NCI-H1048 (cell line): ENCODE results near the gene DOCK4.

Experiments
- DNase-seq: peaks from one replicate; lab custom pipeline; 2025; lab: John Stamatoyannopoulos, UW

The DOCK4 gene

DNA sequence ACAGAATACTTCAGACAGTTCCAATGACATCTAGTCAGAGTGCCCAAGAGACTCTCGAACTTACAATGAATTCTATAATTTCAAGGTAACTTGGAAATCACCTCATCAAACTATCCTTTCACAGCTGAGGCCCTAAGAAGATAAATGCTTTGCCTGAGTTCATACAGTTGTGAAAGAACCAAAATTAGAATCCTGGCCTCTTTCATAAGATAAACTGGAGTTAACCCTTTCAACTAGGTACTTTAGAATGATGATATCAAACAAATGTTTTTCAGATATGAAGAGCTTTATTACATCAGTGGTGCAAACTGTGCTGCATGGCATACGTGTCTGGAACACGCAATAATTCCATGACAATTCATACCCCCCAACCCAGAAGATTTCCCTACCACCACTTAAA lies 17.9 kb downstream of the DOCK4 start:
- no peak for DNase-seq

DNA sequence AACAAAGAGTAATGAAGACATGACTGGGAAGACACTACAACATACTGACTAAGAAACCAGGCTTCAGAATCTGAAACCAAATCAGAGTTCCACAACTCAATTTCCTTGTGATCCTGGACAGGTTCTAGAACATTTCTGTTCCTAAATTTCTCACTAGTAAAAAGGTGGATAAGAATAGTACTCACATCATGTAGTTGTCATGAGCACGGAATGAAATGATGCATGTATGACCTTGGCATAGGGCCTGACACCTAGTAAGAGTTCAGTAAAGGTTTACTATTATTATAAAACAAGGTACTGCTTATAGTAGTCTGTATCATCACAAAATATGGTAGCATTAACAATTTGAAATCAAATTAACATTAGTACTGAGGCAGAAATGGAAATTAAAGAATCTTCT lies 19.9 kb downstream of the DOCK4 start:
- no peak for DNase-seq

DNA sequence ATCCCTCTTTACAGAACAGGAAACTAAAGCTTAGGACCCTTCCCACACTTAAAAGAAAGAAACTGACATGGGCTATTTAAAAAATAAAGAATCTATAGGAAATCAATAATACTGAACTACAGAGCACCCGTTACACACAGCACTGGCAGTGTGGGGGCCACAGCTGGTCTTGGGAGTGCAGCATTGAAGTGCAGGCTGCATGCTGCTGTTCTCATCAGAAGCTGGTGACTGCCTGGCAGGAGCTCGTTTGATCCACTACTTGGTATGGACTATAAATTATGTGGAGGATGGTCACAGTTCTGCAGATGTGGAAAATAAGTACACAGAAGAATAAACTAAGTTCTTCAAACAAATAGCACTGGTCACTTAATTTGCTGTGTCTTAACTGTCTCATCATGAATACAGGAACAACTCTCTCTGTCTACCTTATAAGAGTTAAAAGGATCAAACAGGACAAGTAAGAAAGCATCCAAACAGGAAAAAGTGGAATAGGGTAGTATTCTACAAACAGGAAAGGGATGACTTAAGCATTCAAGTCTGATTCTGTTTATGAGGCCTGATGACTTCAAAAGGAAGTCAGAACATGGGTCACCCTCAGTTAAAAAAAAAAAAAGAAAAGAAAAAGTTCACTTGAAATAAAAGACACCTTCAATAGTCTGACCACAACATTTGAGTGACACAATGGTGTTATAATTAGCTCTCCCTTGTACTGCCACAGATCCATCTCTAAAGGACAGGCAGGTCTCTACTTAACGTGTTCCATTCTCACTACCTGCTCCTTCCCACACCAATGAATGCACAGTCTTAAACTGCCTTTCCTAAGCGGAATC lies 21.0 kb downstream of the DOCK4 start:
- no peak for DNase-seq

DNA sequence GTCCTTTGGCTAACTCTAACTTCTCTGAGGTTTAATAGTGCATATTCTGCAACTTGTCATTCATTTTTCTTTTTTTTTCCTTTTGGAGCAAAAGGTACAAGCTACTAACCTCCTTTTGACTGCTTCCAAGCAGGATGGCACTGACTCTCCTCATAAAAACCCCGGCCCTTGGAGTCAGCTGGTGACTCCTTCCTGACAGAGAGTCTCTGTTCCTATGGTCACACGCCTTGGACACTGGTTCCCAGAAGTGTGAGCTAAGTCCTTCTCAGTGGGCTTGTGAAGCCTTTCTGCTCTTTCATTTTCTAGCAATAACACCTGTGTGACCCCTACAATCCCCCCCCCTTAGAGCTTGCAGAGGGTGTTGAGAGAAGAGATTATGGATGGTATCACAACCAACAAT lies 21.7 kb downstream of the DOCK4 start:
- DNase-seq, result no peak

DNA sequence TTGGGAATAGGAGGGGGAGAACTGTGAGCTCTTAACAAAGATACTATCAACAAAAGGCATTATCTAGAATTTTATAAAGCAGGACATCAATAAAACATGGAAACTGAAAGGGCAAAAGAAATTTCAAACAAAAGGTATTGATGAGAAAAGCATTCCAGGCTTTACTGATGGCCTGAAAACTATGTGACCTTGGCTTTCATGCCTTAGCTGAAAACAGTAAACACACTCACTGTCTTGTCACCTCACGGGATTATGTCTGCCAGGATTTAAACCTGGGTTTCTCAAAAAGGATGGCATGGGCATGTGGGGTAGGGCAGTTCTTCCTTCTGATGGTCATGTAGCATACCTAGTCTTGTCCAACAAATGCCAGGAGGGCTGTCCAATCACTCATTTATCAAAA lies 22.9 kb downstream of the DOCK4 start:
- DNase-seq, result no peak

DNA sequence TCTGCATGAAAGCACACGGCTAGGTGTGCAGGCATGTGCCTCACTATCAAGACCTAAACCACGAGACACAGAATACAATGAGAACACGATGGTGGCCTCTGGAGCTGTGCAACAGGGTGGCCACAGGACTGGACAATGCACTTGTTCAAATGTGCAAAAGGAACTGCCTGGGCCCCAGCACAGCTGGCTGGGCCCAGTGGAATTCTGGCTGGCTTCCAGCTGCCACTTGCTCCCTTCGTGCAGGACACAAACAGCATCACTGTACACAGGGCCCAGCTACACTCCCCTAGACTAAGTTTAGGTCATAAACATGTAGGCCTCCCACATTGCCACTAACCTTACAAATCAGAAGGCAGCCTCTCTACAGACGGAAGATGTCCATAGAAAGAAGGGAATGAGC lies 23.4 kb downstream of the DOCK4 start:
- DNase-seq, result no peak

DNA sequence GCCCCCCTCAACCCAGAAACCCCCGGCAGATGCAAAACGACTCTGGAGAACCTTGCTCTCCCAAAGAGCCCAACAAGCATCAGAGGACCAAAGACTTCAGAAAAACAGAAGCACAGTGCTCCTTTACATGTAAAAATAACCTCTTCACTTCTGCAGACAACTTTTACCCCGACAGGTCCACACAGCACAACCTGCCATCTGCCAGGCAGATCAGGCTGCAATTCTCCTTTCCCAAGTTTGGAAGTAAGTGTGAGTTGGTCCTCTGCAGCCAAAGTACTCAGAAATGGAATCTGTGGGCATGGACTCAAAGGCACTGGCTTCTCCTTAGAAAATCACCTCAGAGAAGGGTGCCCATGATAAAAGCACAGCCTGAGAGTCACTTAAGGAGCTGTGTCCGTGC lies 26.0 kb downstream of the DOCK4 start:
- no peak for DNase-seq

DNA sequence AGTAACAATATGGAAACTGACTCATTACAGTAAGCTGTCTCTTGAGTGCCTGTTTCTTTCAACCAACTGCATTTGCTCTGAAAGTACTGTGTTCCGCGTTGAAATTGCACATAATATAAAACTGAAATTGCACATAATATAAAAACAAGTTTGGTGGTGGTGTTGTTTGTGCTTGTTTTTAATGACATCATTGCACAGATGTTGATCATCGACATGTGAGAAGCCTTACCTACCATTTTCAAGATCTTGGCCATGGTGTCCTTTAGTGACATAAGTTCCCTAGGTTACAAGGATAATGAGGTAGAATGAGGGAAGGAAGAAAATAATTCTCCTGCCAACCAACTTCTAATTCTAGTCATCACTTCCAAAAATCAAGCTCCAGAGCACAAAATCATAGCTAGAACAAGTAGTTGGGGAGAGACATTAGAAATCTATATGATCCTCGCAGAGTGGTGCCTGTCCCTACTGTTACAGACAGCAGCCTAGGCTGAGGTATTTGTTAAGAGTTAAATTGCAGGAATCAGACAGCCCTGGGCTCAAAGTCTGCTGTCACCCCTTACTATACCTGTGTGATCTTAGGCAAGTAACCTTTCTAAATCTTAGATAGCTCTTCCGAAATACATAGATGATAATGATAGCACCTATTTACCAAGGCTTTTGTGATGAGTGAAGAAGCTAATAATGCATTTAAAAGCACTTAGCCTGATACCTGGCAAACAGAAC lies 29.3 kb downstream of the DOCK4 start:
- DNase-seq, result no peak

DNA sequence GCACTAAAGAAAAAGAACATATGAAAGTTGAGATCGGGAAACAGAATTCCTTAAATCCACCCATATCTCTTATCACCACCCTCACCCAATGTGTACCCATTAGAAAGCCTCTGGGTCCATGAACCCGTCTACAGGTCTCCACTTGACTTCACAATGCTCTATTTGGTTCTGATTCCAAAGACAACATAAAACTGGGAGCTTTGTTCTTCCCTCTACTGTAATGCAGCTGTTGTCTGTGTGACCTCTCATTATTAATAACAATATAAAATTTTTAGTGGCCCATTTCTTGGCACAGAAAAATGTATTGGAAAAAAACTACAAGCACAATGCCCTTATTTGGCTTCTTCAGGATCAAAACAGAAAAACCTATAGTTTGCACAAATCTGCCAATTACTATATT lies 30.0 kb downstream of the DOCK4 start:
- DNase-seq, result no peak

DNA sequence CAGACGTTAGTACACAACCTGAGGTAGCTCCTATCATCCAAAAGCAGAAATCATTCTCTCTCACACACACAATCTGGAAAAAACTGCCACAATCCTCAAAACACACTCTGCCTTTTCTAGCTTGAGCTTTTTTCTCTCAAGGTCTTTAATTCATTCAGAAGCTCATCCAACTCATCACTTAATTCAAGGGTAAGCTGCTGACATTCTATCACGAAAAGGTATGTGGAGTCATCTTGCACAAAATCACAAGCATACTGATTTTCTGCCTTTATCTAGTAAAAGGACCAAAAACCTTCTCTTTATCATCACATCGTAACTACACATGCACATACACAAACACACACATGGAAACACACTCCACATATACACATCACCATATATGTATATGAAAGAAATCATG lies 32.0 kb downstream of the DOCK4 start:
- DNase-seq, result no peak

DNA sequence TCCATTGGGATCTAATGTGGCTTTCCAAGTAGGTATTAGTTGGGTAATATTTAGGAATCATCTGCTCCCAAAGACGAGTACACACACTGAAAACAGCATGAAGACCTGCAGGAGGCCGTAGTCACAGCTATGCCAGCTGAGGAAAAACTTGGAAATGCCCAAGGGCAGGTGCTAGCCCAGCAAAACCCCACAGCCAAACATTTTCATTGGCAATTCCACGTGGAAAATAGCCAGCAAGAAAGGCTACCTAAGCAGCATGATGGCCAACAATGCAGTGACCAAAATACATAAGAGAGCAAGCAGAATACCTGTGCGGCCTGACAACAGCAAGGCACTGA lies 32.7 kb downstream of the DOCK4 start:
- no peak for DNase-seq

DNA sequence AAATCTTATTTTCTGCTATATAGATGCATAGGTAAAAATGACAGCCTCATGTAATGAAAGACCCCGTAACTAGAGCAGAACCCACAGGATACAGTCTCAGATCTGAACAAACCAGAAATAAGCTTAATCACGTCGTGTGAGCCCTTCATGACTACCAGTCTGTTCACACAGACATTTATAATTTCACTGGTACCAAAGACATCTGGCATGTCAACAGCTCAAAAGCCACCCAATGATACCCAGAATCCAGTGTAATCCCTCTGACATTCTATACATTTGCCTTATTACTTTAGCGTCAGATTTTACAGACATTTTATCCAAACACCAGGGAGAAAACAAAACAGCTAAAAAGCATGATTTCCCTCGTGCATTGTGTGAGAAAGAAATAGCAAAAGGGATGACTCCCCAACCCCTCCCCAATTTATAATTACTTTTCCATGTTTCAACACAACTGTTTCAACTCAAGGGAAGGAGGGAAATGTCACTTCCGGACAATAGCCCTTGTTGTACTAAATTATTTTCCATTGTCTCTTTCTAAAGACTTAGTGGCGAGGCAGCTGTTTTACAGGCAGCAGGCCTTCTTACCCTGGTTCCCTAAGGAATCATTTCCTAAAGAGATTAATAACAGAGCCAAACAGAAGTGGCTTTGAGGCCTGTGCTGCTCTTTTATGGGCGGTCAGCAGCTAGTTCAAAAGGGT lies 33.2 kb downstream of the DOCK4 start:
- DNase-seq, result no peak

DNA sequence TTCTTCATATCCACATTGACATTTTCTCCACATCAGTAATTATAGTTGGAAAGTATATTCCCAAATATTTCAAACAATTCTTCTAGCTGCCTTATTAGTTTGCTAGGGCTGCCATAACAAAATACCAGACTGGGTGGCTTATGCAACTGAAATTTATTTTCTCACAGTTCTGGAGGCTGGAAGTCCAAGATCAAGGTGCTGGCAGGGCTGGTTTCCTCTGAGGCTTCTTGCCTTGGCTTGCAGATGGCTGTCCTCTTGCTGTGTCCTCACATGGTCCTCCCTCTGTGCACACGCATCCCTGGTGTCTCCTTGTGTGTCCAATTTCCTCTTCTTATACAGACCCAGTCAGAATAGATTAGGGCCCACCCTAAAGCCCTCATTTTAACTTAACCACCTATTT lies 34.5 kb downstream of the DOCK4 start:
- DNase-seq, result no peak

DNA sequence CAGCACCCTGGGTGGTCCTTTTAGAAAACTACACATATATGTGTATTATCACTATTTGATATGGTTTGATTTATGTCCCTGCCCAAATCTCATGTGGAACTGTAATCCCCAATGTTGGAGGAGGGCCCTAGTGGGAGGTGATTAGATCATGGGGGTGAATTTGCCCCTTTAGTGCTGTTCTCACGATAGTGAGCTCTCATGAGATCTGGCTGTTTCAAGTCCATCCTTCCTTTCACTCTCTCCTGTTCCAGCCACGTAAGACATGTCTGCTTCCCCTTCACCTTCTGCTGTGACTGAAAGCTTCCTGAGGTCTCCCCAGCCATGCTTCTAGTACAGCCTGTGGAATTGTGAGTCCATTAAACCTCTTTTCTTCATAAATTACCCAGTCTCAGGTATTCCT lies 37.3 kb downstream of the DOCK4 start:
- DNase-seq, result no peak

DNA sequence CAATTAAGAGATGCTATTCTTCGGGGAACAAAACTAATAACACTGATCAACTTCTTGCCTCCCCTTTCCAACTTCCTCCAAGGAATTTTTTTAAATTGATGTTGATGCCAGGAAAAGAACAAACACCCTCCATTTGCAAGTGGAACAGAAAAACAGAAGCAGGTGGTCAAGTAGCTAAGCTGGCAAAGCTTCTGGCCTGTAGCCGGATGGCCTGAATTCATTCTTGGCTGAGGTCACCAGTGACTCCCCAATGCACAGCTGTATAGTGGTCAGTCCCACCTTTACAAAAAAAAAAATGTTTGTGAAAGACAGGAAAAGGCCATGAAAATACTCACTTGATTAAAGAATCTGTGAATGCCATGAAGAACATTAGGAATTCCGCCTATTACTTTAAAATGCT lies 39.1 kb downstream of the DOCK4 start:
- DNase-seq, result no peak

DNA sequence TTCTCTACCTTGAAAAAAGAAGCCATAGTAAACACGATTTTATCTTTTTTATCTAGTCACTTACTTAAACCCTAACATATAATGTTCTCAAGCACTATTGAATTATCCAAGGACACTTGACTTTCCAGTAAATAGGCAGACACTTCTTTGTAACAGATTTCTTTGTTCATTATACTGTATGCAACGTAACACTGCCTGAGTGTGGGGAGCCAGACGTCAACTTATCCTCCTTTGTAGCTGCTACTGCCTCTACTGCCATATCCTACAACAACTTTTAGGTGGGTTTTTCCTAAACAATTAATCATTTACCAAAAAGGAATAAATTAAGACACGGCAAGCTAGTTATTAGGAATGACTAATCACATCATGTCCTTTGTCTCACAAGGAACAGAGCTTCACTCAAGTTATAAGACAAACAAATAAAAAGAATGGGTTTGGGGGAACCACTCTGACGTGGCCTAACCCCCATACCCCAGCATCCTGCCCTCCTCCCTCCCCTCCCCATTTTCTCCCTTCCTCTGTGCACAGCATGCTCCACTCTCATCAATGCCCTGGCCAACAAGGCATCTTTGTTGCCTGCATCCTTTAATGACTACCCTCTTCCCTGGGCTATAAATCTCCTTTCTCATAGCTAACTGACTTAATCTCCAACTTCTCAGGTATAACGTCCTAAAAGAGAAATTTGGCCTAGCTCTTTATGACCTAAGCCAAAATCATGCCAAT lies 43.3 kb downstream of the DOCK4 start:
- DNase-seq, result no peak

DNA sequence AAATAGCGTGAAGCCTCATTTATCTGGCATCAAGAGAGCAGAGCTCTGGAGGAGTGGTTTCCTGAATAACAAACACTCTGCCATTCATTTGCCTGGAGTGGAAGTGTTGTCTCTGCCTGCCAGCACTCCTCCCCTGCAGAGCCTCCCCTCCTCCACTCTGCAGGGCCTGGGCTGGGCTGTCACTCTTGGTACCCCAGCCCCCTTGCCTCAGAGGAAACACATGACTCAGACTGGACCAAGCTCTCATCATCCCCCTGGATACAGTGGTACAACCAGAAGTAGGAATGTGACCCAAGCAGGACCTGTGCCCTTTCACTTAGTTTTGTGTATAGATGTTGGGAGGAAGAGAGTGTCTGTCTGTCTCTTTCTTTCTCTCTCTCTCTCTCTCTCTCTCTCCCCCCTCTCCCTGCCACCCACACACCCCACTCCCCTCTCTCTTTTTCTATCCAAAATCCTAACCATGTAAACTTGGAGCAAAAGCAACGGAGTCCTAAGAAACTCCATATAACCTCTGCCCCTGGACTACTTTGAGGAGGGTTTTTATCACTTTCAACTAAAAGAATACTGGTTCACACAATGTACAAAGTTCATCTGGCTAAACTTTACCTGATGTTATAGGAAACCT lies 43.9 kb downstream of the DOCK4 start:
- no peak for DNase-seq

DNA sequence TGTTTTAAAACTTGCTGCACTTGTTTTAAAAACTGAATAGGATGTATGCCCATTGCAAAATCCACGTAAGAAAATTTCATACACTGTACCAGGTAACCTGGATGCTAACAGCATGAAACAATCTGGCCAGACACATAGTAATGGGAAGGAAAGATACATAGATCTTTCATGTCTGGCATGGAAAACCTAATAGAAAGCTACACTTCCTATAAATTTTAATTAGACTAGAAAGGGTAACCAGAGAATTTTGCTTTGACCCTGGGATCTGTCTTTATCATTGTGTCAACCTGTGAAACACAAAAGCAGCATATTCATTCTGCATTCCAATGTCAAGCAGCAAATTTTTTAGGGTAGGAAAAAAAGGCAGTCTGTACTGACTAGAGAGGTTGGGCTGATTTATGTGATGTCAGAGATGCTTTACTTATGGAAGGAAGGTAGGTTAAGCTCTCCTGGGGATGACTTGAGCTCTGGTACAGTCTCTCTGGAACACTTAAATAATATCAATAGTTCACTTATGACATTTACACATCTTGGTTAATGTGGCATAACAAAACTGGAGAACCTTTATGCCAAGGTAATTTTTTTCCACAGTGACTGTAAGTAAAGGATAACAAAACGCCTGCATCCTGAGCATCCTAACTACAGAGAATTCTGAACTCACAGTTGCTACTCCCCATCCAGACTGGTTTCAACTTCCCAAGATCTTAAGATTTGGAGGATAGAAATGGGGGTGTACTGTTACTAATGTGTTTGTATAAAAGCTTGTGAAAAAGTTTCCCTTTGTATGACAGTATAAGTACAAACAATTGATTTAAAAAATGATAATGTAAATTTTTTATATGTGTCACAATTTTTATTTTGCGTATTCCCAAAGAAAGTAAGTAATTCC lies 44.7 kb downstream of the DOCK4 start:
- no peak for DNase-seq

DNA sequence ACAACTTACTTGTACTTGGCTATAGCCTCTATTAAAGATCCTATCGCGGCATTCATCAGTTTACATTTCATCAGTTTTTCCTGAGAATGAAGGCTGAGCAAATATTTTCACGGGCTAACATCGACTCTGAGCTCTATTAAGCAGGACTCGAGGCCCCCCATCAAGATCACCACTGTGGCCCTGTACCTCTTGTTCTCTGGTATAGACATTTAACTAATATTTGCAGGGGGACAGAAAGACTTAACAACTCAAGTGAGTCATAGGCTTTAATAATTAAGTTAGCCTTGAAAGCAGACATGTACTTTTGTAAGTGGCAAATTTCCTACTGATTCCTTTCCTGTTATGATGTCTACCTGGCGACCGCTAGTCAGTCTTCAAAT lies 45.4 kb downstream of the DOCK4 start:
- DNase-seq, result no peak

DNA sequence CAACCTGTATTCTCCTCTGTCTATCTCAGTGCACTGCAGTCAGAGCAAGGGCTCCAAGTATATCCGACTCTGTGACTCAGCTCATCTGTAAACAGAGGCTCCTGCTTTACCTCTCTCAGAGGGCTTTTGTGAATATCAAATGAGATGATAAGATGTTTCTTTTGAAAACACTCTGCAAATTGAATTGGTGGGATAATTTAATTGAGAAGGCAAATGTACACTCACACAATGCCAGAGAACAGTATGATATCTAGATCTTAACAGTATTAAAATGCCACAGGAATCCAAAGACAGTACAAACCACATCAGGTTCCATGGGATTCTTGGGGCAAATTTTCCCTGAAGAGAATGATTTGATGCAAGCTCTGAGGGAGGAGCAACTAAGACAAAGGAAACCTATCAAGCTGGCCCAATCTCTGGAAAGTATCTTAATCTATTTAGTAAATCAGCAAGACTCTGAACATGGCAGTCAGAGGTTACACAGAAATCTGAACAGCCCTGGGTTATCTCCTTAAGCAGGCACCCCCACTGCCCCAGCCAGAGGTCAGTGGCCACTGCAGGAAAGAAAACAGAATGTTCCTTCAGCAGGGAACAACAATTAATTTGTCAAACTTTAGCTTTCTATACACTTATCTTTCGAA lies 45.9 kb downstream of the DOCK4 start:
- DNase-seq, result no peak

DNA sequence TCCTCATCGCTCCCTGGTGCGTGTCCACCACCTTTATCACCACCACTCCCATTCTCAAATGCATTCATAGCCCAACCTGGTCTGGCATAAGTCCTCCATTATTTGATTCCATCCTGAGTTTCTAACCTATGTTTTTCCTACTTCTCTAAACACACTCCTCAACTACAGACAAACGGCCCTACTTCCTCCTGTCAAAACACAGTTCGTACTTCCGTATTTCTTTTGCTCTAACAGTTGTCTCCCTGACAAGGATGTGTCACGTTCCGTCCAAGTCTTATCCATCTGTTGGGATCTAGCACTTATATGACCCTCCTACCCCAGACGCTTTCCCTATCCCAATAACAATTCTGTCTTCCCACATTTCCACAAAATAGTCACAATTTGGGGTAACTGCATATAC lies 46.8 kb downstream of the DOCK4 start:
- no peak for DNase-seq
